ENCODE results near the gene UQCC2.

UQCC2 gene

DNA sequence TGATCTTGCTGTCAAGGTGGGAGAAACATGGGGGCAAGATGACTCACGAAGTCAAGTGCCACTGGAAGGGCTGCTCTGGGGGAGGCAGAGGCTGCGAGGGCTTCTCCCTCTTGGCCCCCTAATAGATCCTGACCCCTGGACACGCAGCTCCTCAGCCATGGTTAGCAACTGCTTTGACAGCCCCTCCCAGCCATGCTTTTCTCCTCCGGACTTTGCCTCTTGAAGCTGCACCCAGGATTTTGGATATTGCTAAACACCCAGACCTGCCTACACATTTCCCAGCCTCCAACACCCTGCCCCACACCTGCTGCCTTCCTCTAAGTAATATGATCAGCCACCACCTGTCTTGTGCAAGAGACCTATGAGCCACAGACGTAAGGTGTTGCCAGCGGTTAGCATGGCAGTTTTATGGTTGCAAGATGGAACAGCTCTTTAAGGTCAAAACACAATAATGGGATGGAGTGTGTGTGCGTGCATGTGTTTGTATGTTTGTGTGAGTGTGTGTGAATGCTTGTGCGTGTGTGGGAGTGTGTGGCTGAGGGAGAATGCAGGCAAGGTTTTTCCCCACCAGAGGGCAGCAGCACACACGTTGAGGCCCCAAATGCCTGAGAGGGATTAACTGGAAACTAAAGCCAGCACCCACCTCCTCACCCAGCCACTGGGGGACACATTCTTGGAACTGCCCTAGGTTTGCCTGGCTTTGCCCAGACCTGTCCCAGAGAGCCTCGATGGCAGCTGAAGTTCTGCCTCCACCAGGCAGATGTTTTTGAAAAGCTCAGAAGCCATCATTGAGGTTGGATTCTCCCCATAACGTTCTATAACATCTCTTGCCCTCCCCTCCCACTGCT lies 32.7 kb upstream of the UQCC2 start:
- DNase-seq = no peak

DNA sequence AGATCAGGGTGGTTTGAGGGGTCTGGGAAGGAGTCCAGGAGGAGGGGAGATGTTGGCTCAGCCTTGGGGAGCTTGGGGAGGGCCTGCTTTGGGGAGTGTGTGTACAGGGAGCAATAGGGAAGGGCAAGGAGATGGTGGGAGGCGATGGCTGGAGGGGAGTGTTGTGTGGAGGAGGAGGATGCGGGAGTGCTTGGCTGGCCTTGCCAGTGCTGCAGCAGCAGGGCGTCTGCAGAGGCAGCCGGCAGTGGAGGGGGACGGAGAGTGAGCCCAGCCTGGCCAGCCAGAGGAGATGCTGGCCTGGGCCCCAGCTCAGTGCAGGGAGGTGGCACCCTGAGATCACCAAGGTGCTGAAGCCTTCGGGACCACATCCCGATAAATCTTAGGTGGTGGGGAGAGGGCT lies 31.3 kb upstream of the UQCC2 start:
- DNase-seq = no peak

DNA sequence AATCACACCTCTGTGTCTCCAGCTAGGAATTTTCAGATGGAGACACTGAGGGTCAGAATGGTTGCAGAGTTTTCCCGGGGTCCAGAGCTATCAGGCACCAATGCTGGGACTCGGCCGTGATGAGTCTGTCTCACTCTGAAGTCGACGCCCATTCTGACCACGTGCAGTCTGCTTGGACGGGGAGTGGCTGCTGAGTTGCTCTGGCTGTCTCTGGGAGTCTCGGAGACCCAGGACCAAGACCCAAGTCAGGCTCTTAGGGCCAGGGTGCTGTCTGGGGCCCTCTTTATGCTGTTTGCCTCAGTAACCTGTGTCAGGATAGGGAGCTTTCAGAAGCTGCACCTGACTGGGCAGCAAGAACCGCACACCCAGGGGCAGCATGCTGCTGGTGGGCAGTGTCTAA lies 30.6 kb upstream of the UQCC2 start:
- DNase-seq = no peak

DNA sequence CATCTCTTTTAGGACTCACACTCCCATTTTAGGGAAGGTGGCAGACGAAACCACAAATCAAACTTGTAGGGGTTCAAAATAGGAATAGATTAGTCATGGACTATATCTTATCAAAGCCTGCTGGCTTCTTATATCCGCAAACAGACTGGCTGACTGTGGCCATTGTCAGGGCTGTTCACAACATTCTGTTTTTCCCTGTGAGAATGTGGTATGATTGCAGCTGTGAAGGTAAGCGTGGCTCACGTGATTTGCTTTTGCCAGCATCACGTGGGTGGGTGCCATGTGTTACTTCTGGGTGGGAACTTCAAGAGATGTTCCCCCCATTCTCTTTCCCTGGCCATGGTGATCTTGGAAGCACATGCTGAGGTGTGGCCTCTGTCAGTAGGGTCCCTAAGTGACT lies 29.3 kb upstream of the UQCC2 start:
- no peak for DNase-seq

DNA sequence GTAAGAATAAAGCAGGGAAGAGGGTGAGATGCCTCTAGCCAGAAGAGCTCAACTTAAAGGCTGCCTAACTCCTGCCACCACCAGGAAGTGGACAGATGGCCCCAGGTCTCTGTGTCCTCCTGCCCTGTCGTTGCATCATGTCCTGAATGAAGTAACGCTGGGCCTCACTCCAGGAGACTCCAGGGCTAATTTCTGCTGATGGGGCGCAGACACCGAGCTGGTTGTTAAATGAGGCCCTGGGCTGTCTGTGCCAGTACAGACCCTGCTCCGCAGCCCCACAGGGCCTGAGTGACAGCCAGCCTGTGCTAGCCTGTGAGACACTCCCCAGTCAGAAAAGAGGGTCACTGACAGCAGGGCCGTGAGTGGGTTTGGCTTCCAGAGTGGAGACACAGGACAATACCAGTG lies 28.7 kb upstream of the UQCC2 start:
- DNase-seq = no peak

DNA sequence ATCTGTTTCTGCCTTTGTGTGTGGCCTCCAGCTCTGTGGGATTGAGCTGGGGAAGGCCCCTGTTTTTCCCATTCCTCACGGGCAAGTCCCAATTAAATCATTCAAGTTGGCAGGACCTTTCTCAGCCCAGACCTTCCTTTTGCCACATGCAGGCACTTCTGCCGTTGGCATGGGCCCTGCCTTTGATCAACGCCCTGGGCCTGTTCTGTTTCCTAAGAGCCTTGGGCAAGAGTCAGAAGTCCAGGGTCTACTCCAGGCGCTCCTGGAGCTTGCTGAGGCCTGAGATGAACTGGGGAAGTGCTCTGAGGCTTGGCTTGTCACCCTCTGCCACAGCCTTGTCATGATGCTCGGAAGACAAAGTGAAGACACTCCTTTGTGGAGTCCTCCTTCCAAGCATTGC lies 28.1 kb upstream of the UQCC2 start:
- no peak for DNase-seq

DNA sequence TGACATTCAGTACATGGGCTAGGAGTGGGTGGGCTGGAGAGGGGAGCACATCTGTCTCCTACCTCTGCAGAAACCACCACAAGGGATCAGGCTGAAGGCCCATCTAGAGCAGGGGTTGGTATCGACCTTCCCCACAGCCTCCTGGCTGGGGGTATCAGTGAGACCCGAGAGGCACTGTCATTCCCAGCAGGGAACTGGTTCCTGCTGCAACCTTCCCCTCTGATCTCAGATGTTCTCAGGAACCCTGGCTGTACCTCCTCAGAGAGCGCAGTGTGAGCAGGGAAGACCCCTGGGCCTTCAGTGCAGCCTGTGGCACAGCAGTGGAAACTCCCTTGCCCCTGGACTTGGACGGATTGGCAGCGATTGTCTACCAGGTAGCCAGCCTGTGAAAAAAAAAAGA lies 27.4 kb upstream of the UQCC2 start:
- DNase-seq = no peak

DNA sequence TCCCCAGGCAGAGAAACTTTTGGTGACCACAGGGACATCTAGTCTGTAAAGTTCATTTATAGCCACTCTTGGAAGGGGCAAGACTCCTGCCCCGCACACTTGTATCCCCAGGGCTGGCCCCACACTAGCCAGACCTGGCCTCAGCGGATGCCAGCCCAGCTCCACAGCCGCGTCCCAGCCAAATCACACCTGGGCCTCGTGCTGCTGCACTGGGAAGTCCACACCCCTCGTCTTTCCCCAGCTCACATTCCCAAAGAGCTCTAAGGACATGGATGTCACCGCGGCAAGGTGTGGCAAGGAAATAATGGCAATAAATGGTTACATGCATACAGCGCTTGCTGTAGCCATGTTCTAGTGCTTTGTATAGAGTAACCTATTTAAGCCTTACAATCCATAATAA lies 26.7 kb upstream of the UQCC2 start:
- DNase-seq = no peak

DNA sequence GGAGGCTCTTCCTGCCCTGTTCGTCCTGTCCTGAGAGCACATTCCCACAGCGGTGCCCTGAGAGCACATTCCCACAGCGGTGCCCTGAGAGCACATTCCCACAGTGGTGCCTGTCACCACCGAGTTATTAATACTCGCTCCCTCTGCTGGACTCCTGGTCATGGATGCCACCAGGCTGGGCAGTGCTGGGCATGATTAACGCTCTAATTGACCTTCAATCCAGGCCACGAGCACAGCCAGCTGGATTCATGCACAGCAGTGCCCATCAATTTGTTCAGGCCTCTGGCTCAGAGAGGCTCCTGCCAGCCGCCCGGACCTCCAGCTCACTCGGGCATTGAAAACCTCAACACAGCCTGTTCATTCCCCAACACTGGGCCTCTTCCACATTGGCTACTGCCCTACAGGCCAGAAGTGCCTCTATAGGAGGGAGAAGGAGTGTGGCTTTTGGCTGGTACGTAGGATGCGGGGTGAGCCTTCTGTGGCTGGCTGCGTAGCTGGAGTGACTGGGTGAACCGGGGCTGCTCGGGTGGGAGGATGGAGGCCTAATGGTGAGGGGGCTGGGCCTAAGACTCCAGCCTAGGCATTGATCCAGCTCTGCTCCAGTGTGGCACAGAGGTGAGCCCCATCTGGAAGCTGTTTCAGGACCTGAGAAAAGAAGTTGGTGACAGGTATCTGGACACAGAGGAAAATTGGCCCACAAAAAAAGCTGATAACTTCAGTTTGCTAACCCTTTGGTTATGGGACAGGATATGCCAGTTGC lies 25.9 kb upstream of the UQCC2 start:
- DNase-seq = no peak

DNA sequence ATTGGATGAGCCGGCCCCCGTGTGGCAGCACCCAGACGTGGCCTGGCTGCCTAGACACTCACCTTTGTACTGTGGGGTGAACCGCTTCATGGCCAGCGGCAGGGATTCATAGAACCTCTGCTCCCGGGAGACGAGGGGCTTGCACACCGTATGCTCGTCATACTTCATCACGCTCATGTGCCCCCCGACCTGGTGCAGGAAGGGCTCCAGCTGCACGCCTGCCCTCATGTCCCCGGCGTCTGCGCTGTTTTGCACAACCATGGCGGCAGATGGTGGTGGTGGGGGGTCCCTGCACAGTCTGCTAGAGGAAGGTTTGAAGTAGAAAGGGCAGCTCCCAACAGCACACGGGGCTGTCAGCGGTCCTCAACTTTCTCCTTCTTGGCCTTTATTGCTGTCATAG lies 23.7 kb upstream of the UQCC2 start:
- no peak for DNase-seq

DNA sequence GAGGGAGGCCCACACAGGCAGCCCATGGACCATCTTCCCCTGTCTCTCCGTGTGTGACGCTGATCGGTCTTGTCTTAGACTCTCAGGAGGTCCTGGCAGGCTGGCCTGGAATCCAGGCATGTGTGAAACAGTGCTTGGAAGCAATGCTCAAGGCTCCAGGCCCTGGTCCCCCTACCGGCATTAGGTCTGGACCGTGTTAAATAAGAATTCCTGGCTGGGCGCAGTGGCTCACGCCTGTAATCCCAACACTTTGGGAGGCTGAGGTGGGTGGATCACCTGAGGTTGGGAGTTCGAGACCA lies 22.2 kb upstream of the UQCC2 start:
- no peak for DNase-seq

DNA sequence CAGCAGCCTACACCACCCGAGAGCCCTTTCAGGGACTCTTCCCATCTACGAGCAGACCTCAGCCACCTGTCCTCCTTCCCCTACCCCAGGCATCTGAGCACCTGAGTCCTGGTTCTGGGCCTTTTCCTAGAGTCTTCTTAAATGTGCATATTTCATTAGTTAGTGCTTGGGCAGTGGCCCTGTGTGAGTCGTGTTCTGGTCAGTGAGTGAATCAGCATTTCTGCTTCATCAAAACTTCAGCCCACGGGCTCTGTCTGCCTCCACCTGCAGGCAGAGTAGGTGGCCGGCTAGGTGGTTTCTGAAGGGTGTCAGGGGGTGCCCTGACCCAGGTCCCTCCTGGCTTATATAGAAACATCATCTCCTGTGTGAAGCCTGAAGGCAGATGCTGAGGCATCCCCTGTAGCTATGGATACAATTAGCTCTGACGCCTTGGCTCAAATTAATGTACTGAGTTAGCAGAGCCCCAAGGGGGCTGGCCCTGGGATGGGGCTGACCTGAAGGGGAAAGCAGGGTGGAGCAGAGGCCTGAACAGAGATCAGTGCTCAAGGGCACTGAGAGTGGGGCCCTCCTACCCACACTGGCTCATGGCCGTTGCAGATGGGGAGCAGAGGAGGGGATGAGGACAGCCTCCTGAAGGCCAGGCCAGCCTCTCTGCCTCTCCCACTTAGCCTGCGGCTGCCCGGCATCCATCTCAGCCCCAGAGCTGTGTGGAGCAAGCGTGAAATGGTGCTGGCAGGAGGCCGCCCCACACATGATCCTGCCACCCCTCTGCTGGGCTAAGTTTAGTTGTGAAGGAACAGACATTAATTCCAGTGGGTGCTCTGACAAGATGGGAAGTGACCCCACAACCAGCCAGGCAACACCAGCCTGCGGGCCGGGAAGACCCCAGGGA lies 21.6 kb upstream of the UQCC2 start:
- no peak for DNase-seq

DNA sequence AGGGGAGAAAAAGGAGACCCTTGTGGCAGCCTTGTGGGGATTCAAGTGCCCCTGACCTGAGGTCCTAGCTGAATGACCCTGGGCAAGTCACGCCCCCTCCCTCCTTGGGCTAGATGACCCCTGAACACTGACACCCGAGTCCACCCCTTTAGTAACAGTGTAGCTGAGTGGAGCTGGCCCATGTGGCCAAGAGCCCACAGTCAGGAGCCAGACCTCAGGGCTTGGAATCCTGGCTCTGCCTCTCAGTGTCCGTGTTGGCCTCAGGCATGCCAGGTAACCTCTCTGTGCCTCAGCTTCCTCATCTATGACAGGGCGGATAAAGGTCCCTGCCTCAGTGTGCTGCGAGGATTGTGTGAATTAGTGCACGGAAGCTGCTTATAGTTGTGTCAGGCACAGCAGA lies 20.9 kb upstream of the UQCC2 start:
- no peak for DNase-seq

DNA sequence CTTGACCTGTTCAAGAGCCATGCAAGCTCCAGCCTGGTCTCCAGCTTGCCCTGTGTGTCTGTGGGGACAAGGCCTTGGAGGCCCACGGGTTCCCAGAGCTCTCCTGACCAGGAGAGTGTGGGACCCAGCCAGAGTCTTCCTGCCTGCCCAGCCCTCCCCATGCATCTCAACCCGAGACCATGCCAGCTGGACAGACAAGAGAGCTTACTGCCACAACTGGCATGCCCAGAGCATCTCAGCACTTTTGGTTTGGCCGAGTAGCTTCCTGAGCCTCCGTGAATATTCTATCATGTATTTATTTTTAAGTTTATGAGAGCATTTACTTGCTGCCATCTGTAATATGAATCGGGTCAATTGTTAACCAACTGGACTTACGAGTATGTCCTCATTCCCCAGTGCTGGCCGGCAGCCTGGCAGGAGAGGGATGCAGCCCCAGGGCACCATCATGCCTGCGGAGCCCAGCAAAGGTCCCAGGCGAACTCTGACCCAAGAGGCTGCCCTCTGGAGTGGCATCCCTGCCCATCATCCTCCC lies 20.3 kb upstream of the UQCC2 start:
- no peak for DNase-seq

DNA sequence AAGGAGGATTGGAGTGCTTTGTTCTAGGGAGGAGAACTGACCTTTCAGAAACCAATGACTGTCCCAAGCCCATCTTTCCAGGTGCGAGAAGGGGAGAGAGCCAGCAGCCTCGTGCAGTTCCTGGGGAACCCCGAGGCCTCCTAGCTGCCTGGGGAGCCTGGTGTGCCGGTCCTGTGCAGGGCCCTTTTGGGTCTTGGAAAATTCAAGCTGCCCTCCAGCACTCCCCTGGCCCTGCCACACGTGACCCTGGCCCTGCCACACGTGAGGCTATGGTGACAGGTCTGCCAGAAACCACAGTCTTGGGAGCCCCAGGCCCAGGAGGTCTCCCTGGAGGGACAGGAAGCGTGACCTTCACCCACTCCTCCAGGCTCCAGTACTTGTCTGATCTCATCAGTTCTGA lies 19.5 kb upstream of the UQCC2 start:
- no peak for DNase-seq

DNA sequence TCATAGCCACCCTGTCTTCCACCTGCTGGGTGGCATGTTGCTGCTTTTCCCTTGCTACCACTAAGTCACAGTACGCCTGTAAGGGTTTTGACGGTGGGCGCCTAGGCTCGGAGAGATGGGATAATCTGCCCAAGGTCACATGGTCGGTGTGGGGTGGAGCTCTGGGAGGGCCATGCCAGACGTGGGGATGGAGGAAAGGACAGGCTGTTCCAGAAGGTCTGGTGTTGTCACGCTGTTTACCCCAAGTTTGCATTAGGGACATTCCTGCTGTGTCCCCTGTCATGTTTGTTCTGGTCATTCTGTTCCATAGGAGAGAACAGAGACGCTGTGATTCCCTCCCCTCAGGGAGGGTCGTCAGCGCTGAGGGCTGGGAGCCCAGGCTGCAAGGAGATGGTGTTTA lies 19.1 kb upstream of the UQCC2 start:
- DNase-seq = no peak

DNA sequence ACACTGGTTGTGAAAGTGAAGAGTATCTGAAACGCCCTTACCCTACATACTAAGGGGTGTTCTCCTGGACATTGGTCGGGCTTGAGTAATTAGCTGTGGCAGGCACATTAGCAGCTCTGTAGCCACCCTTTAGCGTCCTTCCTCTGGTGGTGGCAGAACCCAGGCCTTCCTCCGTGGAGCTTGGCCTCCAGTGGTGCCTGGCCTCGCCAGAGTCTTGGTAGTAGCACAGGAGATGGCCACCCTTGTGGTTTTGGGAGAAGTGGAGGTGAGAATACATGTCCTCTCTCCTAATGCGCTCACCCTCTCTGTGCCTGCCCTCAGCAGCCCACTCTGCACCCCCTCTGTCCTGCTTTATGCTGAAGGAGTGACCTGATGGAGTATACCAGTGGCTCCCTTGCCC lies 17.6 kb upstream of the UQCC2 start:
- DNase-seq = no peak

DNA sequence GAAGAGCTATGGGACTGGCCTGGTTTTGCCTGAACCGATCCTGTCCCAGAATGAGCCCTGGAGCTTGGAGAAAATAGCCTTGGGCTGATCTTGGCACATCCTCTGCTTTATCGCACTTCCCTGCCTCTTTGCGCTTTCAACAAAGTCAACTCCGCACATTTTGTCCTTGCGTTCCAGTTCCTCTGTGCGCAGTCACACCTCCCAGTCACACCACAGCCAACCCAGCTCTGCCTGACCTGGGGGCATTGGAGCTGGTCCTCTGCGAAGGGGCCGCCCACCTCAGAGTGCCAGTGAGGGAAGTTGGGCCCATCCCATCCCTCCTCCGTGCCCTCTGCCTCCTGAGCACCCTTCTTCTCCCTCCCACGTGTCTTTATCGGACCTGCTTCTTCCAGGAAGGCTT lies 16.9 kb upstream of the UQCC2 start:
- DNase-seq = no peak

DNA sequence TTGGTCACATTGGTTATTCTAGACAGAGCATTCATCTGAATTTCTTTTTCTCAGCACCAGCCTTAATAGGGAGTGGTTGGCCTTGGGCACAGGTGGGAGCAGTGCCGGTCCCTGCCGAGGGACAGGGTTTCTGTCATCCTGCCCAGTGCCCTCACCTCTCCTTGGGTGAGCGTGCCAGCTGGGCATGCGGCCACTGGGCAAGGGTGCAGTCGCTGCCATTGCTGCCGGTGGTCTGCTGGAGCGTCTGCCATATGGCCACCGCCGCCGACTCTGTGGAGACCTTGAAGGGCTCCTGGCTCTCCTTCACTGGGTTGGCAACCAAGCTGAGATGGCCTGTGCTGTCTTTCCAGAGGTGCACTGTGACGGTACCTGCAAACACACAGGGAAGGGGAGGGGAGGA lies 16.4 kb upstream of the UQCC2 start:
- no peak for DNase-seq

DNA sequence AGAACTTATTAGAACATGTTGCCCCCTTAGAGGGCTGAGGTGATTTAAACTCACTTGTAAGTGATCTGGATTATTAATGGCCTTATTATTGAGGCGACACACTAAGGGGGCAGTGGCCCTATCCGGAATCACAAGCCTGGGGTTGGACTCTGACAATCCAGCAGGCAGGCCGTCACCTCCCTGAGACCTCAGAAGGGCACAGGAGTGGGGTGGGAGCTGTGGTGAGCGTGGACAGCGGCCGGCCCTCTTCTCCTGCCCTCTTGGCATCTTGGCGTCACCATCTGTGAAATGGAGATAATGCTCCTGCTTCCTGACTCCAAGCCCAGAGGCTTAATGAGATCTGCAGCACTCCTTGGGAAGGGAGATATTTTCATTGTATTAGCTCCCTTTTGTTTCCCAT lies 15.6 kb upstream of the UQCC2 start:
- no peak for DNase-seq

DNA sequence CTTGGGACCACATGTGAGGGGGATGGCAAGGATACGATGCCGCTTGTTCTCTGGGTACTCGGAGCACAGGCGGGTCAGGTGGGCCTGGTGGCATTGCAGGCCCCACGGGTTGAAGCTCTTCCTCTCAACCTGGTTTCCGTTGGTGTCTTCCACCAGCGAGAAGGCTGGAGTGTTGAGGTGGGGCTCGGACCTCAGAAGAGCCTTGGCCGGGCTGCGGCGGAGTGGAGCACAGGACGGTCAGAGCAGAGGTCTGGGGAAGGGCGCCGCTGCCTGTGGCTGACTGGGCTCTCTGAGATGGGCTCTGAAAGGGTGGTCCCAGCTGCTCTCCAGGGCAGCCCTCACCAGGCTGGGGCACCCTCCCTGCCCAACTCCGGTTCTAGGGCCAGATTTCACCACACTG lies 15.2 kb upstream of the UQCC2 start:
- no peak for DNase-seq

DNA sequence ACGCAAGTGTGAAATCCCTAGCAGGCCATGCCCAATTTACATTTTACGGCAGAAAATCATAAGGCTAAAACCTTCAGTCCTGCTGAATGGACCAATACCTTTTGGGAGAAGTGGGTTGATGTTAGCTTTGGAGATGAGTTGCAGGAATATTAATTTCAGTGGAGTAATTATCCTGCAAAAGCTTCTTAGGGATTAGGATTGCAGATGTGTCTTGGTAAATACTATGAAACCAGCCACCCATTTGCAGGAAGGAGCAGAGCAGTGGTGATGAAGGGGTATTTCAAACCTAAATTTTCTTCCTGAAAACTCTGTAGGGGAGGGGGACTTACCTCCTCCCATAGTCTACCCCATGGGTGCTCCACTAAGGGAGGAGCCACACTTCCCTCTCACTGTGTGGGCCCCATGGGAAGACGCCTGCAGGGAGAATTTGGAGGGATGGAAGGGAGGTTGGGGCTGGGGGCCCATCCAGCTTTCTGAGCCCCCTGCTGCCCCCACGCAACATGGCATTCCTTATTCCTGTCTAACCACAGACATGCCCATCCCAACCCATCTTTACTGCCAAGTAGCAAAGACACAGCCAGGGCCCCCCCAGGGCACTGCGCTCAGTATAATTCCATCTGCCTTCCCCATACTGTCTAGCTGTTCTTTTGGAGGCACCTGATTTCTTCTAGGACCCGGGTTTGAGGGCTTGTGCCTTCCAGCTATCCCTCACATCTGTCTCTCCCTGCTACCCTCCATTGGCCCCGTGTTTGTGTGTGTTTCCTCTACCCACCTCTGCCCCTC lies 14.6 kb upstream of the UQCC2 start:
- DNase-seq = no peak

DNA sequence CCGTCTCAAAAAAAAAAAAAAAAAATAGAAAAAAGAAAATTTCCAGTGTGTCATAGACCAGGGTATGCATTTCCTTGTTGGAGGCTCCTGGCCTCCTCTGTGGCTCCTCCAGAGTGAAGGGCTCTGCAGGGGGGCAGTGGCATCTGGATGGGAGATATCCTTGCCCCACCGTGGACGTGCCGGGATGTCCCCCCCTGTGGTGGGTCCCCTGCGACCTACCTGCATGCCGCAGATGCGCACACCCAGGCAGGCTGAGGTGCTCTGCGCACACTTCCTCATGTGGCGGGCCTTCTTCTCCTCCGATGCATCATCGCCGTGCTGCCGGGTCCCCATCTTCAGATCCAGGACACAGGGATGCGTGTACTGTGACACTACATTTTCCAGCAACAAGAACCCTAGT lies 13.7 kb upstream of the UQCC2 start:
- DNase-seq = no peak

Measured in GF-D8 (cell line).